ENCODE results near the gene KLK2.

Gene KLK2

DNA sequence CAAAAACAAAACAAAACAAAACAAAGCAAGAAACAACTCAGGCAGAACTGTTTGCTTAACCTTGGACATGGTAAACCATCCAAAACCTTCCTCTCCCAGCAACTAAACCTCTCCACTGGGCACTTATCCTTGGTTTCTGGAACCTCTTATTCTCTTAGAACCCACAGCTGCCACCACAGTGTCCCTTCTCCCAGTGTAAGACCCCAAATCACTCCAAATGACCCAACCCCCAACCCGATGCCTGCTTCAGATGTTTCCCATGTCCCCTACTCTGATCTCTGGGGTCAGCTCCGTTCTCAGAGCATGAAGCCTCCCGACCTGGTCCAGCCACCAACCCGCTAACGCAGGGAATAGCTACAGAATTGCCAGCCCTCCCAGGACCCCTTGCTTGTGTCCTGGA, 972 bp downstream of the KLK2 start:
- H3K4me3 ChIP-seq (ENCODE audit: low read depth, low read length), result no peak overlapping the region
- ChIA-PET CTCF (no interaction called here), POLR2A (no interaction called here)
- no peak for DNase-seq (ENCODE audit: low read depth, low spot score)
- TF ChIP-seq, protein P1, sequence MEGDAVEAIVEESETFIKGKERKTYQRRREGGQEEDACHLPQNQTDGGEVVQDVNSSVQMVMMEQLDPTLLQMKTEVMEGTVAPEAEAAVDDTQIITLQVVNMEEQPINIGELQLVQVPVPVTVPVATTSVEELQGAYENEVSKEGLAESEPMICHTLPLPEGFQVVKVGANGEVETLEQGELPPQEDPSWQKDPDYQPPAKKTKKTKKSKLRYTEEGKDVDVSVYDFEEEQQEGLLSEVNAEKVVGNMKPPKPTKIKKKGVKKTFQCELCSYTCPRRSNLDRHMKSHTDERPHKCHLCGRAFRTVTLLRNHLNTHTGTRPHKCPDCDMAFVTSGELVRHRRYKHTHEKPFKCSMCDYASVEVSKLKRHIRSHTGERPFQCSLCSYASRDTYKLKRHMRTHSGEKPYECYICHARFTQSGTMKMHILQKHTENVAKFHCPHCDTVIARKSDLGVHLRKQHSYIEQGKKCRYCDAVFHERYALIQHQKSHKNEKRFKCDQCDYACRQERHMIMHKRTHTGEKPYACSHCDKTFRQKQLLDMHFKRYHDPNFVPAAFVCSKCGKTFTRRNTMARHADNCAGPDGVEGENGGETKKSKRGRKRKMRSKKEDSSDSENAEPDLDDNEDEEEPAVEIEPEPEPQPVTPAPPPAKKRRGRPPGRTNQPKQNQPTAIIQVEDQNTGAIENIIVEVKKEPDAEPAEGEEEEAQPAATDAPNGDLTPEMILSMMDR (IDR thresholded peaks at IDR 0.05; ENCODE audit: insufficient read depth, low read length, missing control alignments), result no peak

DNA sequence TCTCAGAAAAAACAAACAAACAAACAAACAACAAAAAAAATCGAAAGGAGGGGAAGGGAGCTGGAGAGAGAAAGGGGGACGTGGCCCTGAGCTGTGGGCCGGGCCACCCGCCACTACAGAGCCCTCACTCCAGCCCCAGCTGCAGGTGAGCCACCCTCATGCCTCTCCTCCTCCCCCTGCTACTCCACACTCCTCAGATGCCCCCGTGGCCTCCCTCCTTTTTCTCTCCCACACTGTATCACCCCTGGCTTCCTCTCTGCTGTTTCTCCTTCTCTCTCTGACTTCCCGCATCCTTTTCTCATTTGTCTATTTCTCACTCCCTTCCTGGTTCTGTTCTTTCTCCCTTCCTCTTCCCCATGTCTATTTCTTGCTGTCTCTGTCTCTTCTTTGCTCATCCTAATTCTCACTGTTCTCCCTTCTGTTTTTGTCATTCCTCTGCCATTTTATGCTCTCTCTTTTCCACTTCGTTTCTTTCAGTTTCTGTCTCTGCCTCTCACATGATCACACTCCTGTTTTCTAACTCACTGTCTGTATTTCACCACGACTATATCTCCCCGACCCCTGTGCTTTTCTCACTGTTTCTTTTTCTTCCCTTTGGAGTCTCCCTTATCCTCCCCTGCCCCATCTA, 2.7 kb downstream of the KLK2 start:
- H3K4me3 ChIP-seq (ENCODE audit: low read depth, low read length), result no peak overlapping the region
- TF ChIP-seq, protein P1 (IDR thresholded peaks at IDR 0.05; ENCODE audit: insufficient read depth, low read length, missing control alignments), result no peak
- CTCF ChIA-PET, result no interaction called here
- no peak for DNase-seq (ENCODE audit: low read depth, low spot score)
- POLR2A ChIA-PET, result no interaction called here

DNA sequence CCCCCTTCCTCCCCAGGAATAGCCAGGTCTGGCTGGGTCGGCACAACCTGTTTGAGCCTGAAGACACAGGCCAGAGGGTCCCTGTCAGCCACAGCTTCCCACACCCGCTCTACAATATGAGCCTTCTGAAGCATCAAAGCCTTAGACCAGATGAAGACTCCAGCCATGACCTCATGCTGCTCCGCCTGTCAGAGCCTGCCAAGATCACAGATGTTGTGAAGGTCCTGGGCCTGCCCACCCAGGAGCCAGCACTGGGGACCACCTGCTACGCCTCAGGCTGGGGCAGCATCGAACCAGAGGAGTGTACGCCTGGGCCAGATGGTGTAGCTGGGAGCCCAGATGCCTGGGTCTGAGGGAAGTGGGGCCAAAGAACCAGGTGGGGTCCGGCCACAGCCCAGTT, 3.2 kb downstream of the KLK2 start:
- CTCF ChIA-PET, result no interaction called here
- DNase-seq (ENCODE audit: low read depth, low spot score), result no peak
- no peak overlapping the region for H3K4me3 ChIP-seq (ENCODE audit: low read depth, low read length)
- POLR2A ChIA-PET, result no interaction called here
- TF ChIP-seq, protein P1 (IDR thresholded peaks at IDR 0.05; ENCODE audit: insufficient read depth, low read length, missing control alignments), result no peak

DNA sequence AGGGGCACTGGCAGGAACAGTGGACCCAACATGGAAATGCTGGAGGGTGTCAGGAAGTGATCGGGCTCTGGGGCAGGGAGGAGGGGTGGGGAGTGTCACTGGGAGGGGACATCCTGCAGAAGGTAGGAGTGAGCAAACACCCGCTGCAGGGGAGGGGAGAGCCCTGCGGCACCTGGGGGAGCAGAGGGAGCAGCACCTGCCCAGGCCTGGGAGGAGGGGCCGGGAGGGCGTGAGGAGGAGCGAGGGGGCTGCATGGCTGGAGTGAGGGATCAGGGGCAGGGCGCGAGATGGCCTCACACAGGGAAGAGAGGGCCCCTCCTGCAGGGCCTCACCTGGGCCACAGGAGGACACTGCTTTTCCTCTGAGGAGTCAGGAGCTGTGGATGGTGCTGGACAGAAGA, 4.1 kb downstream of the KLK2 start:
- POLR2A ChIA-PET, result no interaction called here
- TF ChIP-seq, protein P1 (IDR thresholded peaks at IDR 0.05; ENCODE audit: insufficient read depth, low read length, missing control alignments), result no peak
- no peak for DNase-seq (ENCODE audit: low read depth, low spot score)
- no peak overlapping the region for H3K4me3 ChIP-seq (ENCODE audit: low read depth, low read length)
- CTCF ChIA-PET, result no interaction called here

DNA sequence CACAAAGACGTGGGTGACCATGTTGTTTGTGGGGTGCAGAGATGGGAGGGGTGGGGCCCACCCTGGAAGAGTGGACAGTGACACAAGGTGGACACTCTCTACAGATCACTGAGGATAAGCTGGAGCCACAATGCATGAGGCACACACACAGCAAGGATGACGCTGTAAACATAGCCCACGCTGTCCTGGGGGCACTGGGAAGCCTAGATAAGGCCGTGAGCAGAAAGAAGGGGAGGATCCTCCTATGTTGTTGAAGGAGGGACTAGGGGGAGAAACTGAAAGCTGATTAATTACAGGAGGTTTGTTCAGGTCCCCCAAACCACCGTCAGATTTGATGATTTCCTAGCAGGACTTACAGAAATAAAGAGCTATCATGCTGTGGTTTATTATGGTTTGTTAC, 5.6 kb downstream of the KLK2 start:
- CTCF ChIA-PET, result no interaction called here
- no peak for DNase-seq (ENCODE audit: low read depth, low spot score)
- POLR2A ChIA-PET, result no interaction called here
- TF ChIP-seq, protein P1 (IDR thresholded peaks at IDR 0.05; ENCODE audit: insufficient read depth, low read length, missing control alignments), result no peak
- H3K4me3 ChIP-seq (ENCODE audit: low read depth, low read length), result no peak overlapping the region

DNA sequence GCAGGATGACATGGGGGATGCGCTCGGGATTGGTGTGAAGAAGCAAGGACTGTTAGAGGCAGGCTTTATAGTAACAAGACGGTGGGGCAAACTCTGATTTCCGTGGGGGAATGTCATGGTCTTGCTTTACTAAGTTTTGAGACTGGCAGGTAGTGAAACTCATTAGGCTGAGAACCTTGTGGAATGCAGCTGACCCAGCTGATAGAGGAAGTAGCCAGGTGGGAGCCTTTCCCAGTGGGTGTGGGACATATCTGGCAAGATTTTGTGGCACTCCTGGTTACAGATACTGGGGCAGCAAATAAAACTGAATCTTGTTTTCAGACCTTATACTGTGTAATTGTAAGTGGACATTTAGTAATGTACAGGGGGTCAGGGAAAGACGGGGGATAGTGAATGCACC, 7.0 kb downstream of the KLK2 start:
- POLR2A ChIA-PET, result no interaction called here
- no peak for DNase-seq (ENCODE audit: low read depth, low spot score)
- CTCF ChIA-PET, result no interaction called here
- TF ChIP-seq, protein P1 (IDR thresholded peaks at IDR 0.05; ENCODE audit: insufficient read depth, low read length, missing control alignments), result no peak
- H3K4me3 ChIP-seq (ENCODE audit: low read depth, low read length), result no peak overlapping the region
